Effector CD8-positive, alpha-beta T cell (primary cell): ENCODE data around the gene NOP56.

ENCODE experiments used
- DNase-seq: peaks from one replicate; lab custom pipeline; 2025; lab: John Stamatoyannopoulos, UW

NOP56 gene

GRCh38 chr20:2700913-2701620, 48.6 kb downstream of the NOP56 start:
- no peak for DNase-seq

DNA sequence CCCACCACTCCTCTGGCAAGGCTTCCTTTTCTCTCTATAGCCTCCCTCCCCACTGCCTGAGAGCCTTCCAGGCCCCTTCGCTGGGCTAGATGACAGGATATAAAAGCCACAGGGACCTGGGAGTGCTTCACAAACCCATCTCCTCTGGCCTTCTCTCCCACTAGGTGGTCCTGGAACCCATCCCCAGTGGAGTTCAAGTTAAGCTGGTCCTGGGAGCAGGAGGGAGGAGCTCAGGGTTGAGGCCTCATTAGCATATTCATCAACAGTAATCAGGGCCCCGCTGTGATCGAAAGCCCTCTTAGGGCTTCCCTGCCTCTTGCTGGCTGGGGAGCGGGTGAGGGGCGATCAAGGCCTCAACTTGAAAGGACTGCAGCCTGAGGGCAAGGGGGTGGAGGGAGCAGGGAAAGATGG, 49.2 kb downstream of the NOP56 start:
- no peak for DNase-seq

- DNase-seq: no peak
These were observed 51.5 kb downstream of the NOP56 start for GRCh38 chr20:2703716-2704475.

DNA sequence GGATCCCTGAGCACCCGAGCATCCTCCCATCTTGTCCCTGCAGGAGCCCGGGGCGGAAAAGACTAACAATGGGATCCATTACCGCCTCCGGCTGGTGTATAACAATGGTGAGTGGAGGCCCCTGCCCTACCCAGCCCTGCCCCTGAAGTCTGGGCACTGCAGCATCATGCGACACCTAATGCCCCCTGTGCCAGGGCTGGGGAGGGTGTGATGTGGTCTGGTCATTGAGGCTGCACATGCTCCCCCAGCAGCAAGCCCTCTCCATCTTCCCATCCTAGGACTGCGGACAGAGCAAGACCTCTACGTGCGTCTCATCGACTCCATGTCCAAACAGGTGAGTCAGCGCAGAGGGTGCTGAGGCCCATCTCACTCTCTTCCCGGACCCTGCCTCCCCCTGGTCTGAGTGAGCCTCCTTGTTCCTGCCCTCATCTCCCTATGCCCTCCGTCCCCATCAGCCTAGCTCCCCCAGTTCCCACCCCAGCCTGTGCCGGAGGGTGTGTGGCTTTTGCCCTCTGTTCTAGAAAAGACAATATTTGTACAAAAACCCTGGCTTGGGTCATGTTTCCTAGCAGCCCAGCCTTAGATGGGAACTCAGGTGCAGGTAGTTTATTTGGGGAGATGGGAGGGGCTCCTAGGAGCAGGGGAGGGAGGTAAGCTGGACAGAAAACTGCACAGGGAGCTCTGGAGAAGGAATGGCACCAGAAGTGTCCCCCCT, 53.7 kb downstream of the NOP56 start:
- no peak for DNase-seq

DNA sequence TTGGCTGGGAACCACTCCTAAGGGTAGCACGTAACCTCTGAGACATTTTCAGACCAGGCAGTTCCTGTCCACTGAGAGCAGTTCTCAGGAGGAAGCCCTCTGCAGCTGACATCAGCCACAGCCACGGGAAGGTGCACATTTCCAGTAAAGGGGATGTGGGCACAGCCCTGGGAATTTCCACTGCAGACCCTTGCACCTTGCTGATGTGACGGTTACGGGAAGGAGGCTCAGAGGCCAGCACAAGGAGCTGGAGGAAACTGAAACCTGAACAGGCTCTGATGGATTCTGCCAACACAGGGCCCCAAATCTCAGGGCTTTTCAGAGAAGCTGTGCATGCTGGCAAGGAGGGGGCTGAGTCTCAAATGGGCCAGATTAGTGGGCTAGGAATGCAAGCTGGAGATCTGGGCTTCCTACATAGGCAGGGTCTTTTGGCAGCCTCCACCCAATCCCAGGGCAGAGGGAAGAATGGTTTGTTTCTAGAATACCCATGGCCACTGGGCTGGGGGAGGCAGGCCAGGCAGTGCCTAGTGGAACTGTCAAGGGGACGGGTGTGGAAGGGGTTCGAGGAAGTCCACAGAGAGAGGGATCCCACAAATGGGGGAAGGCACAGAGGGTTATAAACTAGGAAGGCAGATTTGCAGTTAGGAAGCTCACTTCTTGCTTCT, 54.4 kb downstream of the NOP56 start:
- DNase-seq: no peak

- DNase-seq: no peak
These were observed 55.1 kb downstream of the NOP56 start for GRCh38 chr20:2707353-2708072.
